ENCODE measurements around the gene SDF2L1. TPM values are rescaled to one million over a fixed set of nuclear protein-coding genes. Genes with fewer than 3 reads are reported as not detected.
A peak's percentile ranks its signal among the peaks of the same experiment; 100 is the strongest.

SDF2L1 gene
- total and polyA plus RNA-seq, 2 of the 13 experiments (the other 11 are each of a cell fraction or from before 2014, with no cell fraction given), result 18.0 to 57.4 TPM

GRCh38 chr22:21686193-21686608, 44.1 kb downstream of the SDF2L1 start (continued):
- TF ChIP-seq ZNF670 (CRISPR knock-in tag; IDR thresholded peaks at IDR 0.05; ENCODE audit: borderline replicate concordance), result no peak
- TF ChIP-seq, protein P1, sequence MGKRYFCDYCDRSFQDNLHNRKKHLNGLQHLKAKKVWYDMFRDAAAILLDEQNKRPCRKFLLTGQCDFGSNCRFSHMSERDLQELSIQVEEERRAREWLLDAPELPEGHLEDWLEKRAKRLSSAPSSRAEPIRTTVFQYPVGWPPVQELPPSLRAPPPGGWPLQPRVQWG (CRISPR knock-in tag; IDR thresholded peaks at IDR 0.05; ENCODE audit: borderline replicate concordance, low read depth), result no peak

DNA sequence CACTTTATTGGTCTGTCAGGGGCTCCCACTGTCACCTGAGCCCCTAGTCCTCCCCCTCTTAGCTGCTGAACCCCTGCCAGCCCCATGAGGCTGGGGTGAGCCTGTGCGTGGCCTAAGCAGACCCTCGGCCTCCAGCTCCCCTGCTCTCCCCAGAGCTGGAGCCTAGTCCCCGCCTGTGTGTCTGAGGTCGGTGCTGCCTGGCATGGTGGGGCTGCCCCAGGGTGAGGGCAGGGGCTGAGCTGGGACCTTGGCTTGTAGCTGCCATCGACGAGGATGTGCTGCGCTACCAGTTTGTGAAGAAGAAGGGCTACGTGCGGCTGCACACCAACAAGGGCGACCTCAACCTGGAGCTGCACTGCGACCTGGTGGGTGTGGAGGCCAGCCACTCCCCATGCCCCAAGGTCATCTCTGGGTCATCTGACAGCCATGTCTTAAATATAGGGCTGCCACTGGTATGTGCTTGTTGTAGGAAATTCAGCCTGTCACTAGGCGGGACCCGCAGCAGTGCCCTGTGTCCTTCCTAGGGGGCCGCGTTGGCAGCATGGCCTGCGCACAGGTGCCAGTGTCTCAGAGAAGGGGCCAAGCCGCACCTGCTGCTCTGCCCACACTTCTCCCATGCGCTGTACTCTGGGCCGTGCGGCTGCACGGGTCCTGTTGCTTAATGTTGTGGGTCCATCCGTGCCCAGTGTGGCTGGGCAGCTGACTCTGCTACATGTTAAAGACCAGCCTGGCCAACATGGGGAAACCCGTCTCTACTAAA, 44.7 kb downstream of the SDF2L1 start:
- H2AFZ ChIP-seq (ENCODE audit: low read length), result no peak overlapping the region
- no peak overlapping the region for H3K4me2 ChIP-seq (ENCODE audit: low read depth, low read length)
- BruUV-seq (replicated peaks), result no TSS peak
- no peaks in the 10 kb centered on the region for H3K79me2 ChIP-seq (ENCODE audit: insufficient read depth, low read length)
- no peak overlapping the region for H3K4me3 ChIP-seq (replicated peaks in 1 of 3; ENCODE audit: insufficient read depth in 1 of 3, low read depth in 2 of 3, low read length in 3 of 3)
- no peaks in the 10 kb centered on the region for H3K4me1 ChIP-seq (ENCODE audit: insufficient read depth, low read length)
- peaks cover 27 to 76% of the 10 kb centered on the region in 2 experiments; a peak in 4 of 5 replicates for H3K36me3 ChIP-seq (replicated peaks in 1 of 2; ENCODE audit: control insufficient read depth in 1 of 2, insufficient read depth in 2 of 2, low read length in 2 of 2)
- H3K9me3 ChIP-seq (ENCODE audit: low read length), result no peaks in the 10 kb centered on the region
- H3K27ac ChIP-seq (ENCODE audit: extremely low read length, insufficient read depth, low read length), result no peak overlapping the region
- no peaks in the 10 kb centered on the region; a peak in 1 of 5 replicates for H3K27me3 ChIP-seq (ENCODE audit: control insufficient read depth in 1 of 2, insufficient read depth in 2 of 2, low read length in 2 of 2)
- in situ Hi-C loops (cut with HindIII; ENCODE audit: extremely low pct_ligation_motif_present, low pct_unique_long_range_greater_than_20kb) (no loop called here), intact Hi-C loops (cut with micrococcal nuclease; ENCODE audit: unreplicated experiment) (no loop called here)
- H3K9ac ChIP-seq (ENCODE audit: insufficient read depth, low read depth, low read length), result no peak overlapping the region
- CTCF ChIA-PET (ENCODE audit: low intra/inter-chr PET ratio, low total read pairs), result no interaction called here
- ATAC-seq, result no peak; the same call in 2 of the 3 replicates
- POLR2A ChIA-PET, result interaction anchor here (1.1 kb wide), 1 partner anchor 14 kb away, joined by 5 read pairs; no protein-coding TSS in a partner anchor
- H4K20me1 ChIP-seq (ENCODE audit: insufficient read depth, low read length), result no peaks in the 10 kb centered on the region
- no peak for DNase-seq (ENCODE audit: low spot score)
- FAIRE-seq, result no peak
- WGBS (ENCODE audit: low lambda C conversion rate), result 100% methylated on average over 5 of the region's 23 CpGs
- TF ChIP-seq THAP7 (CRISPR knock-in tag; IDR thresholded peaks at IDR 0.05) (no peak), BRD4 (CRISPR knock-in tag; IDR thresholded peaks at IDR 0.05) (no peak), MYPOP (CRISPR knock-in tag; IDR thresholded peaks at IDR 0.05) (no peak), ZNF143 (CRISPR knock-in tag; IDR thresholded peaks at IDR 0.05) (no peak), HINFP (CRISPR knock-in tag; IDR thresholded peaks at IDR 0.05; ENCODE audit: low read depth) (no peak), RBFOX2 (IDR thresholded peaks at IDR 0.05; ENCODE audit: low read depth, low read length) (0 out of 2 replicates have a peak, but pooled peaks have one; percentile 25), ATF6 (CRISPR knock-in tag; conservative IDR thresholded peaks at IDR 0.05) (no peak), MEF2D (CRISPR knock-in tag; IDR thresholded peaks at IDR 0.05) (no peak), RBM39 (IDR thresholded peaks at IDR 0.05; ENCODE audit: low read depth, low read length, poor library complexity, severe bottlenecking) (peak; percentile 8), KDM6A (CRISPR knock-in tag; IDR thresholded peaks at IDR 0.05; ENCODE audit: low read depth) (no peak), FOXM1 (CRISPR knock-in tag; IDR thresholded peaks at IDR 0.05) (no peak), HNRNPL (IDR thresholded peaks at IDR 0.05; ENCODE audit: low read depth, low read length) (0 out of 2 replicates have a peak, but pooled peaks have one; percentile 14), DNMT3B (CRISPR knock-in tag; conservative IDR thresholded peaks at IDR 0.05) (no peak), AGO2 (optimal IDR thresholded peaks at IDR 0.05; ENCODE audit: low read depth, low read length) (peak; percentile 76), NFYB (CRISPR knock-in tag; IDR thresholded peaks at IDR 0.05) (no peak)
